GM18520 (cell line): Measurements from ENCODE around the gene LRBA.

Source experiments
- ATAC-seq: cut with Tn5 transposase; IDR thresholded peaks from one replicate; pipeline ENCODE4 v1.9.1; 2021; ENCODE audit not compliant: unreplicated experiment

The LRBA gene

GRCh38 chr4:150345207-150345744, 669.8 kb downstream of the LRBA start:
- no peak for ATAC-seq

- no peak for ATAC-seq
These were observed 671.3 kb downstream of the LRBA start for GRCh38 chr4:150343796-150344195.

- ATAC-seq: no peak
These were observed 672.1 kb downstream of the LRBA start for GRCh38 chr4:150342945-150343344.

GRCh38 chr4:150337734-150338133, 677.4 kb downstream of the LRBA start:
- no peak for ATAC-seq

GRCh38 chr4:150336676-150337412, 678.2 kb downstream of the LRBA start:
- ATAC-seq: no peak

- ATAC-seq: no peak
These were observed 682.1 kb downstream of the LRBA start for GRCh38 chr4:150332961-150333360.

GRCh38 chr4:150332086-150332485, 683.0 kb downstream of the LRBA start:
- no peak for ATAC-seq

- ATAC-seq: no peak
These were observed 685.7 kb downstream of the LRBA start for GRCh38 chr4:150329373-150329772.

GRCh38 chr4:150328496-150328895, 686.6 kb downstream of the LRBA start:
- no peak for ATAC-seq

GRCh38 chr4:150327262-150327780, 687.8 kb downstream of the LRBA start:
- no peak for ATAC-seq

- ATAC-seq: peak; percentile 41
These were observed 689.2 kb downstream of the LRBA start for GRCh38 chr4:150325872-150326271.

GRCh38 chr4:150323406-150324325, 691.4 kb downstream of the LRBA start:
- ATAC-seq: no peak

GRCh38 chr4:150322646-150323045, 692.4 kb downstream of the LRBA start:
- ATAC-seq: no peak

- ATAC-seq: no peak
These were observed 694.0 kb downstream of the LRBA start for GRCh38 chr4:150321113-150321512.

- ATAC-seq: no peak
These were observed 696.1 kb downstream of the LRBA start for GRCh38 chr4:150318971-150319370.

- ATAC-seq: no peak
These were observed 696.6 kb downstream of the LRBA start for GRCh38 chr4:150318527-150318926.

- ATAC-seq: no peak
These were observed 698.5 kb downstream of the LRBA start for GRCh38 chr4:150316332-150317205.

GRCh38 chr4:150315691-150316090, 699.4 kb downstream of the LRBA start:
- no peak for ATAC-seq

- ATAC-seq: no peak
These were observed 699.9 kb downstream of the LRBA start for GRCh38 chr4:150315175-150315574.

- ATAC-seq: no peak
These were observed 701.1 kb downstream of the LRBA start for GRCh38 chr4:150314031-150314430.
